Measurements from ENCODE around the gene DCPS. TPM values are rescaled to one million over a fixed set of nuclear protein-coding genes. Genes with fewer than 3 reads are reported as not detected.

DCPS gene
- total and polyA plus RNA-seq, 2 of the 4 experiments (the other 2 are of a cell fraction) = 19.7 to 34.8 TPM

DNA sequence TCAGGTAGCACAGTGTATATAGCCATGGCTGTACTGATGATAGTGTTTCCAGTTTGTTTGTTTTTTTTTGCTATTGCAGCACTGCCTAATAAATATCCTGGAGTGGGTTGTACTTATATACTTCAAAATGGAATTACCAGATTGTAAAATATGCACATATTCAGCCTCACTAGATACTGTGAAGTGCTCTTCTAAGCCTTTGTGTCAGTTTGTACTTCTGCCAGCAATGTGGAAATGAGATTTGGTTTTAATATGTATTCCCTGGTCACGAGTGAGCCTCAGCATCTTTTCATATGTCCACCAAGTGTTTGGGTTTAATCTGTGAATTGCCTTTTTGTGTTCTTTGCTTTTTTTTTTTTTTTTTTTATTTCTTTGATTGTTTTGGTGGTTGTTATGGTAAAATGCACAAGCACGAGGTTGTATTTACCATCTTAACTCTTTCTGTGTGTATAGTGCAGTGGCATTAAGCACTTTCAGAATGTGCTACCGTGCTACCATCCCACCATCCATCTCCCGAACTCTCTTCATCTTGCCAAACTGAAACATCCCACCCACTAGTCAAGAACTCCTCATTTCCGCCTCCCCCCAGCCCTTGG, 86.5 kb downstream of the DCPS start:
- no TSS peak for BruUV-seq (replicated peaks)
- H3K4me2 ChIP-seq (ENCODE audit: low read depth, low read length) = no peak overlapping the region
- TF ChIP-seq RFX5 (IDR thresholded peaks at IDR 0.05; ENCODE audit: low read depth, low read length) (no peak), RAD21 (IDR thresholded peaks at IDR 0.05; ENCODE audit: low read length) (no peak), RCOR1 (IDR thresholded peaks at IDR 0.05; ENCODE audit: insufficient replicate concordance, low read length) (no peak), BHLHE40 (IDR thresholded peaks at IDR 0.05; ENCODE audit: low read depth, low read length) (no peak)
- no peak overlapping the region for H2BK120ac ChIP-seq (ENCODE audit: low read depth, low read length)
- intact Hi-C loops (cut with micrococcal nuclease) = no loop called here
- H2BK5ac ChIP-seq (ENCODE audit: low read depth, low read length, poor library complexity, severe bottlenecking) = no peak overlapping the region
- H3K4ac ChIP-seq (ENCODE audit: low read depth, low read length) = no peak overlapping the region
- peaks cover 3 to 10% of the 10 kb centered on the region in 2 experiments; a peak in 3 of 4 replicates for H3K79me1 ChIP-seq (ENCODE audit: low read depth in 1 of 2, low read length in 2 of 2)
- no peak overlapping the region for H2BK20ac ChIP-seq (ENCODE audit: low read depth, low read length)
- ChIA-PET POLR2A (ENCODE audit: unreplicated experiment) (no interaction called here), CTCF (interaction anchor here (0.8 kb wide), 1 partner anchor 41 kb away, joined by 3 read pairs; no protein-coding TSS in a partner anchor)
- peaks cover 2% of the 10 kb centered on the region; the same call in 1 of the 2 replicates for H3K4me1 ChIP-seq (ENCODE audit: control insufficient read depth, insufficient read depth, low read length)
- ATAC-seq (ENCODE audit: low read depth) = no peak
- dilution Hi-C loops (cut with HindIII; ENCODE audit: low sequenced_read_pairs, unreplicated experiment) = no loop called here
- no peaks in the 10 kb centered on the region for H3K36me3 ChIP-seq (ENCODE audit: control insufficient read depth, insufficient read depth, low read length)
- no peaks in the 10 kb centered on the region for H3K27me3 ChIP-seq (ENCODE audit: control insufficient read depth, insufficient read depth, low read length)
- no peak overlapping the region for H3K56ac ChIP-seq (ENCODE audit: extremely low read depth, insufficient read depth, low read length)
- no peak for DNase-seq
- peaks cover 5% of the 10 kb centered on the region; the same call in 1 of the 2 replicates for H3K9me1 ChIP-seq (ENCODE audit: insufficient read depth, low read length)
- WGBS, 2 experiments (ENCODE audit: extremely low coverage in 2 of 2, insufficient read length in 1 of 2) = no CpG with 5 or more reads among the region's 5 CpGs
- H4K91ac ChIP-seq (ENCODE audit: insufficient read depth, low read depth, low read length) = no peak overlapping the region
- no peak overlapping the region for H2AFZ ChIP-seq (replicated peaks; ENCODE audit: low read length, poor library complexity)
- no peak overlapping the region for H4K8ac ChIP-seq (ENCODE audit: low read depth in 2 of 2, low read length in 2 of 2)
- H3K9me3 ChIP-seq (ENCODE audit: control insufficient read depth, insufficient read depth, low read length) = no peaks in the 10 kb centered on the region
- no peak overlapping the region for H2AK5ac ChIP-seq (ENCODE audit: low read depth, low read length)
- H3K14ac ChIP-seq (replicated peaks; ENCODE audit: low read depth, low read length) = no peak overlapping the region
- H3K23ac ChIP-seq (ENCODE audit: low read depth, low read length) = no peak overlapping the region
- no peaks in the 10 kb centered on the region; the same call in 1 of the 2 replicates for H4K20me1 ChIP-seq (ENCODE audit: insufficient read depth, low read length)
- no peak overlapping the region for H3K18ac ChIP-seq (ENCODE audit: low read depth, low read length)
- no peak overlapping the region for H4K5ac ChIP-seq (ENCODE audit: low read depth, low read length)
- H2AK9ac ChIP-seq (replicated peaks; ENCODE audit: low read depth, low read length, poor library complexity) = no peak overlapping the region
- in situ Hi-C loops (cut with MboI; ENCODE audit: low sequenced_read_pairs) = no loop called here
- H3K27ac ChIP-seq (ENCODE audit: insufficient read depth, low read length) = no peak overlapping the region
- H2BK15ac ChIP-seq (ENCODE audit: low read depth, low read length) = no peak overlapping the region
- H3K4me3 ChIP-seq (ENCODE audit: insufficient read depth, low read depth, low read length) = no peak overlapping the region
- no peak overlapping the region for H3K9ac ChIP-seq (ENCODE audit: low read depth, low read length)

All from IMR-90 (cell line).